HG03558 (cell line): Measurements from ENCODE around the gene ZDHHC4.
A peak's percentile ranks its signal among the peaks of the same experiment; 100 is the strongest.
"Not testable (repeated sequence)": the region's sequence is repeated elsewhere in the genome, so short reads cannot be mapped to it uniquely, and the experiment has no call there.

Source experiments
- ATAC-seq: cut with Tn5 transposase; IDR thresholded peaks from one replicate; pipeline ENCODE4 v1.9.1; 2021; ENCODE audit warnings: moderate number of reproducible peaks; ENCODE audit not compliant: unreplicated experiment; ENCODE audit errors: extremely low read depth

Gene ZDHHC4

DNA sequence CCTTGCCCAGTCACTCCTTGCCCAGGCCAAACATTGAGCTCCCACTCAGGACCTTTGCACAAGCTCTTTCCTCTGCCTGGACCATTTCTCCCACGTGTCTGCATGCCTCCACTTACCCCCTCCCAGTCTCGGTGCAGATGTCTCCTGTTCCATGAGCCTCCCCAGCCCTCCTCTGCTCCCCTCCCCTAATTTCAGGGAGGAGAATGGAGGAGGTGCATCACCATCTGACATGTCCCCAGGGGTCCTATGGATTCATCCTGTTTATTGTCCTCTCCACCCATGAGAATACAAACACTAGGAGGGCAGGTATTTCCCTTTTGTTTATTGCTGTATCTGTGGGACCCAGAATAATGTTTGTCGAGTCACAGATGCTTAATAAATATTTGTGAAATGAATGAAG lies 17.4 kb upstream of the ZDHHC4 start:
- no peak for ATAC-seq

DNA sequence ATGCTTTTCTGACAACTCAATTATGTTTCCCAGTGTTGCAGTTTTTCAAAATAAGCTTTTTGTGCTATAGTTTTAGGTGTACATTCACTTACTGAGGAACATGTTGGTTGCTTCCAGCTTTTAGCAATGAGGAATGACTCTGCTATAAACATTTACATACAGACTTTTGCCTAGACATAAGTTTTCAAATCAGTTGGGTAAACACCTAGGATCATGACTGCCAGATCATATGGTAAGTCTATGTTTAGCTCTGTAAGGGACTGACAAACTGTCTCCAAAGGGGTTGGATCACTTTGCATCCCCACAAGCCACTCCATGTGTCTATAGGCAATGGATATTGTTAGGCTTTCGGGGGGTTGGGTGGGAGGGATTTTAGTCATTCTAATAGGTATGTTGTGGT lies 15.1 kb upstream of the ZDHHC4 start:
- no peak for ATAC-seq

DNA sequence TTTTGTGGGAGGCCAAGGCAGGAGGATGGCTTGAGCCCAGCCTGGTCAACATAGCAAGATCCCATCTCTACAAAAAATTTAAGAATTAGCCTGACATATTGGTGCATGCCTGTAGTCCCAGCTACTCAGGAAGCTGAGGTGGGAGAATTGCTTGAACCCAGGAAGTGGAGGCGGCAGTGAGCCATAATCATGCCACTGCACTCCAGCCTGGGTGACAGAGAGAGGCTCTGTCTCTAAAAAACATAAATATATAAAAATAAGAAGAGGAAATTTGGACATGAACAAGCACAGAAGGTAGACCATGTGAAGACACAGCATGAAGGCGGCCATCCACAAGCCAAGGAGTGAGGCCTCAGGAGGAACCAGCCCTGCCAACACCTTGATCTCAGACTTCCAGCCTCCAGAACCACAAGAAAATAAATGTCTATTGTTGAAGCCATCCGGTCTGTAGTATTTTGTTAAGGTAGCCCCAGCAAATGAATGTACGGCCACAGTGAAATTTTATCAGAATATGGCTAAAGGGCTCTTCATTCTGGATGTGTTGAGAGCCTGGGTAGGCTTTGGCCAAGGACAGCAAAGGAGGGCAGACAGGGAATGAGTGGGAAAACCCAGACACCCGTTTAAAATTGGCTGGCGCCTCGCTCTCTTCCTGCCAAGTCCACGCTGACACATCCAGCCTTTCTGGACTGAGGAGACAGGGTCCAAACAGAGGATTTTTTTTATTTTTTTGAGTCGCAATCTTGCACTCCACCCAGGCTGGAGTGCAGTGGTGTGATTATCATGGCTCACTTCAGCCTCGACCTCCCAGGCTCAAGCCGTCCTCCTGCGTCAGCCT lies 13.1 kb upstream of the ZDHHC4 start:
- ATAC-seq: no peak

DNA sequence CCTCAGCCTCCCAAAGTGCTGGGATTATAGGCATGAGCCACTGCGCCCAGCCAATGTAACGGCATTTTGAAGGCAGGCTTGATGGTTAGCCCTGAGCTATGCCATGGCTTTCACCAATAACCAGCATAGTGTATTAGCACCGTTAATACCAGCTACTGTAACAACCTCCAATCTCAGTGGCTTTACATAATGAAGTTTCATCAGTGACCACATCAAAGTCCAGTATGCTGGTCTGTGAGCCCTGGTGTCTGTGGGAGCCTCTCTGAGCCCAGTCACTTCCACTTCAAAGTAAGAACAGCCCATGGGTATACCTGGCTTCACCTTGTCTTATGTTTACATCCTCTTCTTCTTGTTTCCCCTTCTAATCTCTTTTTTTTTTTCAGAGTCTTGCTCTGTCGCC lies 11.6 kb upstream of the ZDHHC4 start:
- ATAC-seq: no peak

DNA sequence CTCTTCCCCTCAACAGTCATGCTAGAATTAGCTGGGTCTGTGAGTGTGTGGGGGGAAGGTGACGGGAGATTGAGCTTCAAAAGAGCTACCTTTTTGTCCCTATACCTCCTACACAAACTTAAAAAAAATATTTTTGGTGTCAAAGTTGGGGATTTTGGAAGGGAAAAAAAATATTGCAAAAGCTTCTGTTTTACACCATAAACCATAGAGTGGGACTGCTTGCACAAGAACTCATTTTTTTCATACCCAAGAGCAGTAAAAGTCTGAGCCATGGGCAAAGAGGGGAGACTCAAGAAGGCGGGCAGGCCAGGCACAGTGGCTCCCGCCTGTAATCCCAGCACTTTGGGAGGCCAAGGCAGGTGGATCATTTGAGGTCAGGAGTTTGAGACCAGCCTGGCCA lies 9.4 kb upstream of the ZDHHC4 start:
- ATAC-seq: no peak

DNA sequence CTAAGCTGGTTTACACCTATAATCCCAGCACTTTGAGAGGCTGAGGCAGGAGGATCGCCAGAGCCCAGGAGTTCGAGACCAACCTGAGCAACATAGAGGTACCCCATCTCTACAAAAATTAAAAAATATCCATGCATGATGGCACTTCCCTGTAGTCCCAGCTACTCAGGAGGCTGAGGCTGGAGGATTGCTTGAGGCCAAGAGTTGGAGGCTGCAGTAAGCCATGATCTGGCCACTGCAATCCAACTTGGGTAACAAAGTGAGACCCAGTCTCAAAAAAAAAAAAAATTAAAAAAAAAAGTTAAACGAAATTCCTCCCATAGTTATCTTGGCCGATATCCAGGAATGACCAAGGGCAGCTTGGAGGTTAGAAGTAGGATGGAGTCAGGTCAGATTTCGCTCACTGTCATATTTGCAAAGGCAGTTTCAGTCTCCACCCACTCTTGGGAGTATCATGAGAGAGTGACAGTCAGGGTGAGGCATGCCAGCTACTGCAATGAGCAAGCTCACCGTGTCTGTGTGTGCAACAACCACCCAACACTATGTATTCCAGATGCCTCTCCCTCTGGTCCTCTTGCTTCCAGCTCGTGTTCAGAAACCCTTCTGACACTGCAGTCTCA lies 6.0 kb upstream of the ZDHHC4 start:
- ATAC-seq: no peak

DNA sequence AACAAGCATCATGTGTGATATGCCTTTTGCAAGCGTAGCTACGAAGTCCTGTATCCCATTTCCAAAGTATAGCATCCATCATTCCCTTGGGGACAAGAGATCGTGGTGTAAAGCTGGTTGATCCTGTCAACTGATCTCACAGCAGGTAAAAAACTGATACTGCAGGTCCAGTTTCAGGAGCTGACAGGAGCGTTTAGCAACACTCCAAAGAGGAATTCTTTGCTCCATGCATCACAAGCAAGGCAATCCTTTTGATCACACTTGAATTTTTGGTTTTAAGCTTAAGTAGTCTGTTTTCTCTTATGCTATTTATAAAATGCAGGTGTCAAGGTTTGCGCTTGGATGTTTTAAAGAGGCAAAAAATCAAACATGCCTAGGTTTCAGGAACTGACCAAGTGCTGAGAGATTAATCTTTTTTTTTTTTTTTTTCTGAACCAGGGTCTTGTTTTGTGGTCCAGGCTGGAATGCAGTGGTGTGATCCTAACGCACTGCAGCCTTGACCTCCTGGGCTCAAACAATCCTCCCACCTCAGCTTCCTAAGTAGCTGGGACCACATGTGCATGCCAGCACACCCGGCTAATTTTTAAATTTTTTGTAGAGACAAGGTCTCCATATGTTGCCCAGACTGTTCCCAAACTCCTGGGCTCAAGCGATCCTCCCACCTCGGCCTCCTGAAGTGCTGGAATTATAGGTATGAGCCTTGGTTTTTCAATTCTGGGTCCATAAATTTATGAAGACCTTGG lies 1.8 kb upstream of the ZDHHC4 start:
- no peak for ATAC-seq

DNA sequence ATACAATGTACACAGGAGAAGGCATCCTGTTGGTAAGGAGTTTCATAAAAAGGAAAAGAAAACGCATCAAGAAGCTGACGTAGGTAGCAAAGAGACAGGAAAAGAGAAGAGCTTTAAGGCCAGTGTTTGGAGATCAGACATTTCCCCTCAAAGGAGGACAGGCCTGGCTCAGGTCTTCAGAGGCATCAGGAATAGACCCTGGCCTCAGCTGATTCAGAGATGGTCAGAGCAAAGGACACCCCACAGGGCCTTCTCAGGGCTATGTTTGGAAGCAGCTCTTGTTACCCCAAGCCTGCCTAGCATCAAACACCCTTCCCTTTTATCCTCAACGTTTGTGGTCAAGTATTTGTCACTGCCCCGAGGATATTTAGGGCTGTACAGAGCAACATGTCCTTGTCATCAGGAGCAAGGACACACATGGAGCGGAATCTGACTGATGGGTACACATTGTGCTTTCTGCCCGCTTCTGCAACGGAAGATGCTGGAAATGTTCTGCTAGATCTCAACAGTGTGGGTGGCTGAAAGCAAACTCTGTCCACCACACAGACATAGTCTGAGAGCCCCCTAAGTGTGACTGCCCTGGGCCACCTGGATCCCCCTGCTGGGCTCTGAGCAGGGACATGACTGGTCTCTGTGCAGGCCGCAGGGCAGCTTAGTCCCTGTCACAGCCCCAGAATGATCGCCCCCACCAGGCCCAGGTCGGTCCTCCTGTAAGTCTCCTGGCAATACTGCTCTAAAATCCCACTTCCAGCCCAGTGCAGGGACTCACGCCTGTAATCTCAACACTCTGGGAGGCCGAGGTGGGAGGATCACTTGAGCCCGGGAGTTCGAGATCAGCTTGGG lies 1.0 kb upstream of the ZDHHC4 start:
- ATAC-seq: no peak

DNA sequence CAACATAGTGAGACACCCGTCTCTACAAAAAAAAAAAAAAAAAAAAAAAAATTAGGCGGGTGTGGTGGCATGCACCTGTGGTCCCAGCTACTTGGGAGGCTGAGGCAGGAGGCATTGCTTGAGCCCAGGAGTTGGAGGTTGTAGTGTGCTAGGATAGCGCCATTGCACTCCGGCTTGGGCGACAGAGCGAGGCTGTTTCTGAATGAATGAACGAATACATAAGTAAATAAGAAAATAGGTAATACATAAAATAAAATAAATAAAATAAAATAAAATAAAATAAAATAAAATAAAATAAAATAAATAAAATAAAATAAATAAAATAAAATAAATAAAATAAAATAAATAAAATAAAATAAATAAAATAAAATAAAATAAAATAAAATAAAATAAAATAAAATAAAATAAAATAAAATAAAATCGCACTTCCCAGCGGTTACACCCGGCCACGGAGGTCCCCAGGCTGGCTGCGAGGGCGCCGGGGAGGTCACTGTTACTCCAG lies 336 bp upstream of the ZDHHC4 start:
- not testable (repeated sequence) for ATAC-seq

DNA sequence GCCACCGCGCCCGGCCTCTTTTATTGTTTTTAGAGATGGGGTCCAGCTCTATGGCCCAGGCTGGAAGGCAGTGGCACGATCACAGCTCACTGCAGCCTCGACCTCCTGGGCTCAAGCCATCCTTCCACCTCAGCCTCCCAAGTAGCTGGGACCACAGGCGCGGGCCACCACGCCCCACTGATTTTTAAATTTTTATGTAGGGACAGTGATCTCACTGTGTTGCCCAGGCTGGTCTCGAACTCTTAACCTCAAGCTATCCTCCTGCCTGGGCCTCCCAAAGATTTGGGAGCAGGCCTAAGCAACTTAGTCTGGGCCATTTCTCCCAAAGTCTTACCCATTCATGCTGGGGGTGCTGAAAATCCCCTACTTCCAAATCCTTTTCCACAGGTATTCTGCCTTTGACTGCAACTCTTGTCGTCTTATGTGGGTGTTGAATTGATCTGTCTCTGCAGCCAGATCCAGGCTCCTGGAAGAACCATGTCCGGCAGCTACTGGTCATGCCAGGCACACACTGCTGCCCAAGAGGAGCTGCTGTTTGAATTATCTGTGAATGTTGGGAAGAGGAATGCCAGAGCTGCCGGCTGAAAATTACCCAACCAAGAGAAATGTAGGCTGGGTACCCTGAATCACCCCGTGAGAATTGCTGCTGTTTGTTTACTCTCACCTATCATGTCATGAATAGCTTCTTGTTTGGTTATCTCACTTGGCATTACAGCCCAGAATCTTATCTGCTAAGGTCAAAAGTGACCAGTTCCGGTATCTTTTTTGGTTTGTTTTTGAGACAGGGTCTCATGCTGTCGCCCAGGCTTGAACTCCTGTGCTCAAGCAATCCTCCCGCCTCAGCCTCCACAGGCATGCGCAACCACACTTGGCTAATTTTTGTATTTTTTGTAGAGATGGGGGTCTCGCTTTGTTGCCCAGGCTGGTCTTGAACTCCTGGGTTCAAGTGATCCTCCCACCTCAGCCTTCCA lies 1.1 kb downstream of the ZDHHC4 start:
- no peak for ATAC-seq

DNA sequence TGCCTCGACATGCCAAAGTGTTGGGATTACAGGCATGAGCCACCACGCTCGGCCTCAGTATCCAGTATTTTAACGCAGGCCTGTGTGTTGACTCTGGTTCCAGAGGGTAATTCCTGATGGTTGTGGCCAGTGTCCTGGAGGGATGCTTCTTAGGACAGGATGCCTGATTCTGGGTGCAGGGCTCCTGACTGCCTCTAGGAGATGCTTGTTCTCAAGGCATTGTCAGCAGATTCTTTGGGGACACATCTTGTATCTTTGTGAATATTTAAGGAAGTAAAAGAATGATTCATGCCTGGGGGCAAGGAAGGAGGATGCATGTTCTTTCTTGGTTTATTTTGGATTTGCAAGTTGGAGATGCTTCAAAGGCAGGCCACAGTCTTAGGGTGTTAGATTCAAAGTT lies 2.2 kb downstream of the ZDHHC4 start:
- no peak for ATAC-seq

DNA sequence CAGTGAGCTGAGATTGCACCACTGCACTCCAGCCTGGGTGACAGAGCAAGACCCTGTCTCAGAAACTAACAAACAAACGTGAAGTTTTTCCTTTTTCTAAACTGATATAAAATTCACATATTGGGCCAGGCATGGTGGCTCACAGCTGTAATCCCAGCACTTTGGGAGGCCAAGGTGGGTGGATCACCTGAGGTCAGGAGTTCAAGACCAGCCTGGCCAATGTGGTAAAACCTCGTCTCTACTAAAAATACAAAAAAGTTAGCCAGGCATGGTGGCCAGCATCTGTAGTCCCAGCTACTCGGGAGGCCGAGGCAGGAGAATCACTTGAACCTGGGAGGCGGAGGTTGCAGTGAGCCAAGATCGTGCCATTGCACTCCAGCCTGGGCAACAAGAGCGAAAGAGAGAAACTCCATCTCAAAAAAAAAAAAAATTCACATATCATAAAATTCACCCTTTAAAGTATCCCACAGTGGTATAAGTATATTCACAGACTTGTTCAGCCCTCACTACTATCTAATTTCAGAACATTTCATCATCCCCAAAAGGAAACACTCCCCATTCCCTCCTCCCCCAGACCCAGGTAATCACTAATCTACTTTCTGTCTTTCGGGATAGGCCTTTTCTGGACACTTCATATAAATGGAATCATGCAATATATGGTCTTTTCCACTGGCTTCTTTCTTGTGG lies 8.6 kb downstream of the ZDHHC4 start:
- not testable (repeated sequence) for ATAC-seq

DNA sequence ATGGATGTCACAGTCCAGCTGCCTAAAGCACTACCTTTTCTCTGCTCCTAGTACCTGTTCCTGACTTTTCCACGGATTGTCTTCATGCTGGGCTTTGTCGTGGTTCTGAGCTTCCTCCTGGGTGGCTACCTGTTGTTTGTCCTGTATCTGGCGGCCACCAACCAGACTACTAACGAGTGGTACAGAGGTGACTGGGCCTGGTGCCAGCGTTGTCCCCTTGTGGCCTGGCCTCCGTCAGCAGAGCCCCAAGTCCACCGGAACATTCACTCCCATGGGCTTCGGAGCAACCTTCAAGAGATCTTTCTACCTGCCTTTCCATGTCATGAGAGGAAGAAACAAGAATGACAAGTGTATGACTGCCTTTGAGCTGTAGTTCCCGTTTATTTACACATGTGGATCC lies 11.3 kb downstream of the ZDHHC4 start:
- ATAC-seq: no peak

DNA sequence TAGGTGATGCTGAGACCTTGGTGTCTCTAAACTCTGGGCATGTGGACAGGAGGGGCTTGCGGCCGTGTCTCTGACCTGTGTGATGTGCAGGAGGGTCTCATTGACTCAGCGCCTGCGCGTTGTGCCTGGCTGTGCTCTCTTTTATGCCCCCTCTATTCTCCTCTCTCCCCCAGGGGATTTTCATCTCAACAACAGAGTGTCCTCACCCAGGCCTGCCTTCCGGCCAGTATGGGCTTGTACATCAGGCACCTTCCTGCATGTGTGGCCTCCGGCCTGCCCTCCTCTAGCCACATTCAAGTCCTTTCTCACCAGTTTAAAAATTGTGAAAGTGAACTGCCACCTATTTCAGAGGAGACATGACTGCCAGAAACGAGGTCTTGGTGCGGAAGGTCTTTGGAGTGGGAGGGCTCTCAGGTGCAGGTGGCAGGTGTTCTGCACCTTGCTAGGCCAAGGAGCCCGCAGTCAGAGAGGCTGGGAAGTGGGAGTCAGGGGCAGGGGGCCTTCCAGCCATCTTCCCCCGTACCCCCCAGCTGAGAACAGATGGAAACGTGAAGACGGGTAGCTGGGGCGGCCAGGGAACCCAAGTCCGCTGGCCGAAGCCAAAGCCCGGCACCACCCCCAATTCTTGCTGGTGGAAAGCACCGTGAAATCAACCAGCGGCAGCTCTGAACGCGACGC lies 12.0 kb downstream of the ZDHHC4 start:
- no peak for ATAC-seq

DNA sequence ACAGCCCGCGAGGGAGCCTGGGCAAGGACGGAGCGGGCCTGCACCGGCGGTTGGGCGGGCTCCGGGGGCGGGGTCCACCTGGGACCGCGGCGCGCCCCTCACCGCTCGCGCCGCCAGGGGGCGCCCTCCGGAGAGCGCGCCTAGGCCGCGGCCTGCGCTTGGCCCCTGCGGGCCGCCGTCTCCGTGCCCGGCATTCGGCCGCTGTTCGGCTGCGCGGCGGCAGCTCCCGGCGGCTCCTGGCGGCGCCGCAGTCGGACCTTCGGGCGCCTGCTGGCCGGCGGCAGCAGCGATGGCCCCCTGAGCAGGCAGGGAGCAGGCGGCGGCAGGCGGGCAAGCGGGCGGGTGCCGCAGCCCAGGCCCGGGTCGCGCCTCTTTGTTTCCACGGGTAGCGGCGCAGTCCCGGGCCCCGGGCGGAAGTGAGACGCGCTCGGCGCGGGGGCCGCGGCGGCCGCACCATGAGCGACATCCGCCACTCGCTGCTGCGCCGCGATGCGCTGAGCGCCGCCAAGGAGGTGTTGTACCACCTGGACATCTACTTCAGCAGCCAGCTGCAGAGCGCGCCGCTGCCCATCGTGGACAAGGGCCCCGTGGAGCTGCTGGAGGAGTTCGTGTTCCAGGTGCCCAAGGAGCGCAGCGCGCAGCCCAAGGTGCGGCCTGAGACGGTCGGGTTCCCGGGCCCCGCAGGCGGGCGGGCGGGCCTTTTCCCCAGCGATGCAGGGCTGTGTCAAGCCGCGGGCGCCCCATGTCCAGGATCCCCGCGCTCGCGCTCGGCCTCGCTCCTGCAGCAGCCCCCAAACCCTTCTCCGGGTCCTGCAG lies 12.8 kb downstream of the ZDHHC4 start, which contains the start of gene INTS15:
INTS15 (plus strand) TSS at position 193 of the 816 bp plus-strand sequence; CDS start at position 456, 263 bp downstream.
- peak; percentile 74 for ATAC-seq

DNA sequence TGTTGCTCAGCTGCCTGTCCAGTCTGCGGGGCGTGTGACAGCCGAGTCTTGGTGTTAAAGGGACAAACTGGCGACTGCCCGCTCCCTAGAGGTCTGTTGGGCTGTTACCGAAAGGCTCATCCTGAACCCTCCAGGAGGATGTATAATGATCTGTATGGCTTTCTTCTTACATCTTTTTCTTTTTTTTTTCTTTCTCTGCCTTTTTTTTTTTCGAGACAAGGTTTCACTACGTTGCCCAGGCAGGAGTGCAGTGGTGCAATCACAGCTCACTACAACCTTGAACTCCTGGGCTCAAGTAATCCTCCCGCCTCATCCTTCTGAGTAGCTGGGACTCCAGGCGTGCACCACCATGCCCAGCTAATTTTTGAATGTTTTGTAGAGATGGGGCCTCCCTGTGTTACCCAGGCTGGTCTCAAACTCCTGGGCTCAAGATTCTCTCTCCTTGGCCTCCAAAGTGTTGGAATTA lies 13.4 kb downstream of the ZDHHC4 start:
- no peak for ATAC-seq

DNA sequence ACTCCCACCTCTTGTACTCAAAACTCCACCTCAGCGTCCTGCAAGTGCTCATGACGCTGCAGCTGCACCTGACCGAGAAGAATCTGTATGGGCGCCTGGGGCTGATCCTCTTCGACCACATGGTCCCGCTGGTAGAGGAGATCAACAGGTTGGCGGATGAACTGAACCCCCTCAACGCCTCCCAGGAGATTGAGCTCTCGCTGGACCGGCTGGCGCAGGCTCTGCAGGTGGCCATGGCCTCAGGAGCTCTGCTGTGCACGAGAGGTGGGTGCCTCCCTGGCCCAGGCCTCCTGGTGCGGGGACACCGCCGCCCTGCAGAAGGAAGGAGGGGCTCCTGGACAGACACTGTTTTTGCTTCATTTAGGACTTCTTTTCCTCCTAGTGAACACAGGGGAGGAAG lies 22.8 kb downstream of the ZDHHC4 start:
- ATAC-seq: no peak
